KMS-11 (cell line): Measurements from ENCODE around the gene ARHGAP9.

Experiments used
- H2AFZ ChIP-seq: fragments of 200-600 bp; sonication (generic); 2 replicates; pipeline ENCODE4 v1.6.1; 2016; ENCODE audit warnings: antibody characterized with exemption, mixed run types, low read depth
- H3K27ac ChIP-seq: fragments of 200-600 bp; sonication (generic); 2 replicates; pipeline ENCODE4 v1.6.1; 2016; ENCODE audit warnings: mild to moderate bottlenecking, mixed run types
- H3K27me3 ChIP-seq: fragments of 200-600 bp; sonication (generic); 2 replicates; pipeline ENCODE4 v1.6.1; 2017; ENCODE audit warnings: mild to moderate bottlenecking, low read depth, mixed run types, moderate library complexity; ENCODE audit not compliant: insufficient read depth
- H3K36me3 ChIP-seq: fragments of 200-600 bp; sonication (generic); 2 replicates; pipeline ENCODE4 v1.6.1; 2017; ENCODE audit warnings: mild to moderate bottlenecking, mixed run types; ENCODE audit not compliant: insufficient read depth
- H3K4me1 ChIP-seq: fragments of 200-600 bp; sonication (generic); 2 replicates; pipeline ENCODE4 v1.6.1; 2016; ENCODE audit warnings: mild to moderate bottlenecking, low read depth, mixed run types; ENCODE audit not compliant: poor library complexity, severe bottlenecking
- H3K4me2 ChIP-seq: fragments of 200-600 bp; sonication (generic); 2 replicates; pipeline ENCODE4 v1.7.0; 2016; ENCODE audit warnings: mild to moderate bottlenecking, mixed run types
- H3K4me3 ChIP-seq: fragments of 200-600 bp; sonication (generic); IDR thresholded peaks from 2 replicates; pipeline ENCODE4 v1.6.1; 2017; ENCODE audit warnings: low read depth, low read length, mixed read lengths; ENCODE audit not compliant: insufficient read depth
- H3K79me2 ChIP-seq: fragments of 200-600 bp; sonication (generic); 2 replicates; pipeline ENCODE4 v1.6.1; 2016; ENCODE audit warnings: low read depth, mixed run types; ENCODE audit not compliant: insufficient read depth
- H3K9ac ChIP-seq: fragments of 200-600 bp; sonication (generic); 2 replicates; pipeline ENCODE4 v1.6.1; 2016; ENCODE audit warnings: mild to moderate bottlenecking, mixed run types
- H4K20me1 ChIP-seq: fragments of 200-600 bp; sonication (generic); 2 replicates; pipeline ENCODE4 v1.6.1; 2016; ENCODE audit warnings: mild to moderate bottlenecking, mixed run types; ENCODE audit not compliant: insufficient read depth
- TF ChIP-seq, protein P1 (sequence below): fragments of 200-600 bp; sonication (generic); conservative IDR thresholded peaks from 2 replicates; pipeline ENCODE4 v1.6.1; 2017; ENCODE audit warnings: low read depth, mild to moderate bottlenecking, antibody characterized with exemption, low read length, moderate library complexity, mixed read lengths

ARHGAP9 gene

DNA sequence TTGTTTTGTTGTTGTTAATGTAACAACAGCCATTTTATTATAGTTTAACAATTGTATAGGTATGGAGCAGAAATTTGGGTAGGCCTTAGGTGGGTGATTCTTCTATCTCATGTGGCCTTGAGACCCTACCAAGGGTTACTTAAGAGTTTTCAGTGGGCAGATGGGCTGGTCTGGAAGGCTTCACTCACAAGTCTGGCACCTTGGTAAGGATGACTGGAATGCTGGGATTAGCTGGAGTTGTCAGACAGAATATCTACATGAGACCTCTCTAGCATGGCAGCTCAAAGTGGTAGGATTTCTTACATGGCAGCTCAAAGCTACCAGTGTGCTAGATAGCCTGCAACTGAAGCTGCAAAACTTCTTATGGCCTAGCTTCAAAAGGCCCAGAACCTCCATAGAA lies 6.0 kb upstream of the ARHGAP9 start:
- H2AFZ ChIP-seq: no peak overlapping the region
- H3K27ac ChIP-seq: no peak overlapping the region
- TF ChIP-seq, protein P1, sequence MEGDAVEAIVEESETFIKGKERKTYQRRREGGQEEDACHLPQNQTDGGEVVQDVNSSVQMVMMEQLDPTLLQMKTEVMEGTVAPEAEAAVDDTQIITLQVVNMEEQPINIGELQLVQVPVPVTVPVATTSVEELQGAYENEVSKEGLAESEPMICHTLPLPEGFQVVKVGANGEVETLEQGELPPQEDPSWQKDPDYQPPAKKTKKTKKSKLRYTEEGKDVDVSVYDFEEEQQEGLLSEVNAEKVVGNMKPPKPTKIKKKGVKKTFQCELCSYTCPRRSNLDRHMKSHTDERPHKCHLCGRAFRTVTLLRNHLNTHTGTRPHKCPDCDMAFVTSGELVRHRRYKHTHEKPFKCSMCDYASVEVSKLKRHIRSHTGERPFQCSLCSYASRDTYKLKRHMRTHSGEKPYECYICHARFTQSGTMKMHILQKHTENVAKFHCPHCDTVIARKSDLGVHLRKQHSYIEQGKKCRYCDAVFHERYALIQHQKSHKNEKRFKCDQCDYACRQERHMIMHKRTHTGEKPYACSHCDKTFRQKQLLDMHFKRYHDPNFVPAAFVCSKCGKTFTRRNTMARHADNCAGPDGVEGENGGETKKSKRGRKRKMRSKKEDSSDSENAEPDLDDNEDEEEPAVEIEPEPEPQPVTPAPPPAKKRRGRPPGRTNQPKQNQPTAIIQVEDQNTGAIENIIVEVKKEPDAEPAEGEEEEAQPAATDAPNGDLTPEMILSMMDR: no peak
- peaks cover 22% of the 10 kb centered on the region for H3K4me1 ChIP-seq
- H3K4me3 ChIP-seq: no peak overlapping the region
- H3K27me3 ChIP-seq: peaks cover 14% of the 10 kb centered on the region
- no peaks in the 10 kb centered on the region for H4K20me1 ChIP-seq
- H3K36me3 ChIP-seq: peaks cover 17% of the 10 kb centered on the region; the same call in 1 of the 2 replicates
- peaks cover 26% of the 10 kb centered on the region for H3K79me2 ChIP-seq
- no peak overlapping the region for H3K9ac ChIP-seq
- H3K4me2 ChIP-seq: no peak overlapping the region

DNA sequence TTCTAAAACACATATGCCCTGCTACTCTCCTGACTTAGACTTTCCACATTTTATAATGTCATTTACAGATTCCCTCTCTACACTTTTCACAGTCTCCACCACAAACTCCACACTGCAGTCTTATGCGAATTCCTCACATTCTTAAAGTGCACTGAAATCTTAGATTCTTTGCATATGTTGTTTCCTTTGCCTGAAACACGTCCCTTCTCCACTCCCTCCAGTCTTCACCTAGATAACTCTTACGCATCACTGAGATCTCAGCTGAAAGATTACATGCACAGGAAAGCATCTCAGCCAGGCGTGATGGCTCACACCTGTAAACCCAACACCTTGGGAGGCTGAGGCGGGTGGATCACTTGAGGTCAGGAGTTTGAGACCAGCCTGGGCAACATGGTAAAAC lies 3.8 kb upstream of the ARHGAP9 start:
- H3K9ac ChIP-seq: no peak overlapping the region
- no peaks in the 10 kb centered on the region for H3K36me3 ChIP-seq
- no peak overlapping the region for H3K27ac ChIP-seq
- H3K4me3 ChIP-seq: no peak overlapping the region
- H2AFZ ChIP-seq: no peak overlapping the region
- no peak overlapping the region for H3K4me2 ChIP-seq
- no peaks in the 10 kb centered on the region for H4K20me1 ChIP-seq
- TF ChIP-seq, protein P1: no peak
- H3K4me1 ChIP-seq: peaks cover 3% of the 10 kb centered on the region
- peaks cover 22% of the 10 kb centered on the region for H3K27me3 ChIP-seq
- peaks cover 6% of the 10 kb centered on the region for H3K79me2 ChIP-seq

DNA sequence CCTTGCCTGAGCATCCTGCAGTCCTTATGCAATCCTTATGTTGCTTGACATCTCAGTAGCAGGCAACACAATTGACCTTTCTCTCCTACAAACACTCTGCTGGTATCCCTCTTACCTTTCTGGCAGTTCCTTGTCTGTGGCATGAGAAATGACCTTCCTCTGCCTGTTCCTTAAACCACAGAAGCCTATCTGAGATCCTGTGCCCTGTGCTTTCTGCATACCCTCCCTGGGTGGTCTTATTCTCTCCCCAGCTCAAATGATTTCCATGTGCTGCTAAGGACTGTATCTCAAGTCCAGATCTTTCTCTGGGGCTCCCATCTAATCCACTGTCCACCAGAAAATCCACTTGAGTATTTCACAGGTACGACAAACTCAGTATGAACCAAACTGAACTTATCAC lies 2.0 kb upstream of the ARHGAP9 start:
- no peaks in the 10 kb centered on the region for H3K79me2 ChIP-seq
- no peak overlapping the region for H3K9ac ChIP-seq
- TF ChIP-seq, protein P1: no peak
- H3K4me1 ChIP-seq: peaks cover 9% of the 10 kb centered on the region
- H3K27me3 ChIP-seq: peaks cover 26% of the 10 kb centered on the region
- no peak overlapping the region for H3K27ac ChIP-seq
- no peak overlapping the region for H3K4me3 ChIP-seq
- no peak overlapping the region for H2AFZ ChIP-seq
- no peaks in the 10 kb centered on the region for H3K36me3 ChIP-seq
- no peaks in the 10 kb centered on the region for H4K20me1 ChIP-seq
- no peak overlapping the region for H3K4me2 ChIP-seq

DNA sequence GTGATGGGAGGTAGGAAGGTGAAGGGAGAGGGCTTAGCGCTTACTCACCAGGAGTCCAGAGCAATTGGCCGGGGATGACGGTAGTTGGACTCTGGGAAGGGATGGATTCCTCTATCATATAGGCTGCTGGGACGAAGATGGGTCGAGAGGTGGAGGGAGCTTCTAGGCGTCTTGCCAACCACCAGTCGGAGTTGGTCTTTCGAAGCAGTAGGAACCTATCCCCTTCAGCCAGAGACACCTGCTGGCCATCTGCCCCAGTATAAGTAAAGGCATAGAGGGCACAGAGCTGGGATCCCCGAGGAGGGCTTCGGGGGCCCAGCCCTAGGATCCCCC lies 657 bp downstream of the ARHGAP9 start:
- Histone ChIP-seq H3K4me3 (no peak overlapping the region), H3K36me3 (no peaks in the 10 kb centered on the region), H3K4me2 (no peak overlapping the region), H4K20me1 (no peaks in the 10 kb centered on the region), H2AFZ (no peak overlapping the region), H3K79me2 (no peaks in the 10 kb centered on the region), H3K9ac (no peak overlapping the region), H3K27me3 (peaks cover 31% of the 10 kb centered on the region), H3K4me1 (peaks cover 9% of the 10 kb centered on the region), H3K27ac (no peak overlapping the region)
- TF ChIP-seq, protein P1: no peak
